Stimulated activated CD4-positive, alpha-beta T cell treated with anti-CD3 and anti-CD28 coated beads, TNF-alpha, amount 100 ng/mL, for 48 hours (primary cell): ENCODE measurements around the gene USH2A.
"Not testable (repeated sequence)": the region's sequence is repeated elsewhere in the genome, so short reads cannot be mapped to it uniquely, and the experiment has no call there.

Source experiments
- DNase-seq, 3 donors: peaks; one replicate each; pipeline ENCODE4 v3.0.0-alpha.2; 2020; ENCODE audit warnings: low read depth in 3 of 3

Gene USH2A

GRCh38 chr1:216410026-216410425 is 13.2 kb downstream of the USH2A start:
- DNase-seq = no peak

- DNase-seq = no peak
Measured at GRCh38 chr1:216390956-216391355, 32.3 kb downstream of the USH2A start.

DNA sequence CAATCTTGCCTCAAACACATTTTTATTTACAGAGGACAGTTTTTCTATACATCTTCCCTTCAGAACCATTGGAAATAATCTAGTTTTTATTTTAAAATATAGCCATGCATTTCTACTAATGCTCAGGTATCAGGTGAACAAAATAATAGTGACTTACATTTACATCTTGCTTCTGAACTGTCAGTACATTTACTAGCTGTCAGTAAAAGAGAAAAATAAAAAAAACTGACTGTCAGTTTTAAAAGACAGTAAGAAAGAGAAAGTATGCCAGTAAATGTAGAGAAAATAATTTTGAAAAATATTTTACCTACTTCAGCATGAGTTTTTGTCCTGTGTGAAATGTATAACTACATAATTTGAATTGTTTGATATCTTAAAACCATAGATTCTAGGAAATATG is 33.5 kb downstream of the USH2A start:
- DNase-seq = no peak

GRCh38 chr1:216388558-216388957 is 34.7 kb downstream of the USH2A start:
- no peak for DNase-seq

DNA sequence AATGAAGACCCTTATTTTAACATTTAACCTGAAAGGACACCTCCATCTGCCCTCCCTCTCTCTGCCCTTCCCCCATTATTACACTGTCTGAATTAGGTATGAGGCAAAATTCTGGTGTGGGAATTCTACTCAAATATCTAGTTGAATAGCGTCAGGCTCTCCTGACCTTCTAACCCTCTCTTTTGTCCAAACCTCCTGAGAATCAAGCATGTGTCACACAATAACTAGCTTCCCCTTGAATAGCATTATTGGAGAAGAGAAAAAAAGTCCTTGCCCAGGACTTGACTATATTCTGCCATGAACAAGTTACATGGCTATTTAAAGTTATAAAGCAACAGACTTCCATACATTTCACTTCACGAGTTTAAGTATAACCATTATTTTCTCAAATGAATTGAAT is 35.5 kb downstream of the USH2A start:
- no peak for DNase-seq

DNA sequence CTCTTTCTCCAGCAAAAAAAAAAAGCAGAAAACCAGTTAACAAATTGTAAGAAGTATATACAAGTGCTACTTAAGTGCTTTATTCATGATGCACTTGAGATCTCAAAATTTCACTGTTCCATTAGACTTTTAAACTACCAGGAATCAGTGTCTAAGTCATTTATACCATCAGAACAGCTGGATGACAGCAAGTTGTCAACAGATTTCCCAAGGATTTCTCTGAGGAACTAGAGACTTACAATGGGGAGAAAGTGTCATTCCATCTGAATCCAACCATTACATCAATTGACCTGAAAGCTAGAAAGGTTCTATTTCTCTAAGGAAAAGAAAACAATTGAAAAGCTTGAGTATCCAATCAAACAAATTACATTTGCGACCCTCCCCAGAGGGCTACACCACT is 43.8 kb downstream of the USH2A start:
- no peak for DNase-seq

GRCh38 chr1:216368249-216368648 is 55.0 kb downstream of the USH2A start:
- no peak for DNase-seq

- DNase-seq = no peak
Measured at GRCh38 chr1:216366979-216367378, 56.3 kb downstream of the USH2A start.

DNA sequence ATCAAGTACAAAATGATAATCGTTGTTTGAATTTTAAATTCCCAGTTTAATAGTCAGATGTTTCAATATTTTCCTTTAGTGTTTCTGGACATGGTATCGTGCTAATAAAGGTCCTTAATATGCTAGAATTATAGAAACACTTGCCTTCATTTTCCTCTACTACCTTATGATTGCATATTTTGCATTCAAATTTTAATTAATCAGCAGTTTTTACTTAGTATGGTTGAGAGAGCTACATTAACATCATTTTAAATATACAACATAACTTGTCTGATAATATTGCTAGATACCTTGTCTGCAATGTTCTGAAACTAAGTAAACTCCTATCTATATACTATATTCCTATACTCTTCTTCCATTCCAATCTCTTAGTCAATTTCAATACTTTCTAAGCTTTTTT is 66.3 kb downstream of the USH2A start:
- no peak for DNase-seq

DNA sequence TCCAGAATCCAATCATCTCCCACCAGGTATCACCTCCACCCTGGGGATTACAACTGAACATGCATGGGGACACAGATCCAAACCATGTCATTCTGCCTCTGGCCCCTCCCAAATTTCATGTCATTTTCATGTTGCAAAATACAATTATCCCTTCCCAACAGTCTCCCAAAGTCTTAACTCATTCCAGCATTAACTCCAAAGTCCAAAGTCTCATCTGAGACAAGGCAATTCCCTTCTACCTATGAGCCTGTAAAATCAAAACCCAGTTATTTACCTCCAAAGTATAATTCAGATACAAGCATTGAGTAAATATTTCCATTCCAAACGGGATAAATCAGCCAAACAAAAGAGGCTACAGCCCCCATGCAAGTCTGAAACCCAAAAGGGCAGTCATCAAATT is 73.1 kb downstream of the USH2A start:
- no peak for DNase-seq

- no peak for DNase-seq
Measured at GRCh38 chr1:216346526-216346925, 76.7 kb downstream of the USH2A start.

- DNase-seq = not testable (repeated sequence)
Measured at GRCh38 chr1:216340542-216340941, 82.7 kb downstream of the USH2A start.

DNA sequence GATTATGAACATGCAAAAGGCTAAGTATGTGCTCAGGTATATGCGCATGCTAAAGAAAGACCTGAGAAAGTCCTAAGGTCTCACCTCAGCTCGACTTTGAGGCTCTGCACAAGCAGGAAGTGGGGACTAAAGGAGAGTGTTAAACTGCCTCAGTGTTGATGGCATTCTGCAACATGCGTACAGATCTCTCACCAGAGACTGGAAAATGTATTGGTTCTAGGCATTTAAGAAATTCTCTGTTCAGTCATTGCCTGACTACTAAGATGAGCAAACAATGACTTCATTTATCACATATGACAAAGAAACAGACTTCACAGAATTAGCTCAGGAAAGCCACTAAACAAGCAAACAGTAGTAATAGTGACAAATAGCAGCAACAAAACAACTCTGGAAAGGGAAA is 90.8 kb downstream of the USH2A start:
- DNase-seq = no peak

GRCh38 chr1:216332003-216332402 is 91.2 kb downstream of the USH2A start:
- no peak for DNase-seq

- no peak for DNase-seq
Measured at GRCh38 chr1:216331211-216331610, 92.0 kb downstream of the USH2A start.

GRCh38 chr1:216330262-216330661 is 93.0 kb downstream of the USH2A start:
- no peak for DNase-seq

DNA sequence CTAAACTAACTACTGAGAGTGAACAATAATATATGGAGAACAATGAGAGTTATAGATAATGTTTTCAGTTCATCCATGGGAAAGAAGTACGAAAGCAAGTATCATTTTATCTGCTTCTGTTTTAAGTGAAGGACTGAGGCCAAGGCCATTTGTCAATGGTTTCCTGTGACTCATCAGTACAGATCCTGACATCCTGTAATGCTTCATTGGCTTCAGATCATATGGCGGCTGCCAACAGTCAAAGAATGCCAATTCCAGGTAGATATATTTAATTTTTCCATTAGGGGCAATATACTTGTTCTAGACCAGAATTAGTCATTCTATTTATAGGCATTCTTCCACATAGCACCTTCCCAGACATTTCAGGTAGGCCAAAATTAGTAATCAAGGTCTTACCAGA is 97.3 kb downstream of the USH2A start:
- no peak for DNase-seq

GRCh38 chr1:216325336-216325735 is 97.9 kb downstream of the USH2A start:
- DNase-seq = no peak

GRCh38 chr1:216323344-216323743 is 99.9 kb downstream of the USH2A start:
- no peak for DNase-seq

DNA sequence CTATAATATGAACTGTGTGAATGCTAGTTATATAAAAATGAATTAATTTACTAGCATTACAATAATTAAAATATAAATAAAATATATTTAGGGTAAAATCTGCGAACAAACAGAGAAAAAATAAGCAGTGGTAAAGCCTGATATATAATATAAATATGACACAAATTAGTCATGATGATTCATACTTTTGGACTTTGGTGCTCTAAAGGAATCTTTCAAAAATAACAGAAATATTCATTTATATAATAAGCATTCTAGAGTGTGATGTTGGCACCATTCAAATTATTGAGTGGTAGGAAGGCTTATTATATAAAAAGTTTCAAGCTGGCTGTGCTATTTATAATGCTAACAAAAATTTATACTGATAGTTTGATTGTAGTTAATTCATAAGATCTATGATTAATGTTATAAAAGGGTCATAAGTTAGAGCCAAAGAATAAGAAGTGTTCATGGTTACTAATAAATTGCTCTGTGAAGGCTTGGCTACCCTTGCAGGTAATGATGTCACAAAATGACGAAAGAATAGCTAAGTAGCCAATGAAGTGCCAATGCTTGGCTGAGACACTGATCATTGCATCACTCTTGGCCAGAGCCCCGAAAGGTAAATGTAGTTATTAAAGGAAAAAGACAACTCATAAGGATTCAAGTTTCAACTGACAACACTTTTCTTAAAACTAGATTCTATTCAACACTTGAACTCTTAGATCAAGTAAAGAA is 108.7 kb downstream of the USH2A start:
- DNase-seq = no peak

DNA sequence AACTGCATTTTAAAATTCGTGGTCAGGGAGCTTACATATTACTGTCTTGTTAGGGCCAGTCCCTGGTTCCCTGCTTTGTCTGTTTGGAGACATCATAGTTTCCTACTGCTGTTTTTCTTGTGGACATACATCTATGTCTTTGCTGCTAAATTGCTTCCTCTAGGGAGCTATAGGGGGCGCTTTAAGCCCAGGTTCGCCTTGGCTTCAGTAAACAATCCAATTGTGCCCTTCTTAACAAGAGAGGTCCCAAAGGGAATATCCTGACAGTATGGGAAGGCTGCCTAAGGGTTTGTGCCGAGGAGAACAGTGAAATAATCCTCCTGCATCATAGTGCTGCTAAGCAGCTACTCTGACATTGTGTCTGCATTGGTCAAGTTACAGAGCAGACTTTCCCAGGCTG is 112.5 kb downstream of the USH2A start:
- no peak for DNase-seq

GRCh38 chr1:216306830-216307229 is 116.4 kb downstream of the USH2A start:
- DNase-seq = no peak

GRCh38 chr1:216303690-216304089 is 119.6 kb downstream of the USH2A start:
- DNase-seq = no peak

DNA sequence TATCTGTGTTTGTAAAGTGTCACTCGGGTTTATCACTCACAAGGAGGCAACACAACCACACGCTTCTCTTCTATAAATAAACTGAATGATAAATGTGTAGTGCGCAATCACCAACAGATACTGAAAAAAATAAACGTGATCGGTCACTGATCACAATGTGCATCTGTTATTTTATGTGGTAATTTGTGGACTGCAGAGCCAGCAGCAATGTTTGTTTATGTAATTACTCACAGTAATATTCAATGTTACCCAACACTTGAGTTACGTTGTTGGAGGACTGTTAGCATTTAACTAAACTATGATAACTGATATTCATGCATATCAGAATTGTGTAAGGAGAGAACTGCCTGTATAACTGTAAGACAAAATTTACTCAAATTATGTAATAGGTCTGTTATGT is 129.6 kb downstream of the USH2A start:
- no peak for DNase-seq
